IMR-90 (cell line): ENCODE measurements around the gene CFAP61. TPM values are rescaled to one million over a fixed set of nuclear protein-coding genes. Genes with fewer than 3 reads are reported as not detected.

Source experiments
- ATAC-seq: fragments of 200-7000 bp; cut with Tn5 transposase; 2 replicates; pipeline ENCODE4 v1.9.1; 2020; ENCODE audit warnings: low read depth, mild to moderate bottlenecking, moderate library complexity
- BruUV-seq: library from RNA; stranded (reverse); fragments of 400-500 nt; replicated peaks from 2 replicates; lab custom pipeline; 2021; lab: Mats Ljungman, UMichigan
- CTCF ChIA-PET: fragments of 300-600 bp; formaldehyde crosslinking; extraction: SDS; loops from one replicate; lab custom pipeline; 2021; ENCODE audit warnings: antibody characterized with exemption; lab: Yijun Ruan, JAX
- POLR2A ChIA-PET: fragments of 300-600 bp; sonication (Branson Sonifier 250); formaldehyde crosslinking; loops from one replicate; lab custom pipeline; 2022; ENCODE audit warnings: antibody characterized with exemption; ENCODE audit not compliant: unreplicated experiment; lab: Charles Lee
- DNase-seq: peaks from one replicate; pipeline ENCODE4 v3.0.0; 2013
- H2AFZ ChIP-seq: replicated peaks from 2 replicates; pipeline ENCODE3; 2013; ENCODE audit warnings: low read length, mild to moderate bottlenecking; ENCODE audit not compliant: poor library complexity
- H2AK5ac ChIP-seq: 2 replicates; pipeline ENCODE4 v1.6.1; 2013; ENCODE audit warnings: low read depth, low read length, inconsistent platforms
- H2AK9ac ChIP-seq: replicated peaks from 2 replicates; pipeline ENCODE3; 2013; ENCODE audit warnings: mild to moderate bottlenecking, low read depth, low read length, moderate library complexity; ENCODE audit not compliant: poor library complexity
- H2BK120ac ChIP-seq: 2 replicates; pipeline ENCODE4 v1.6.1; 2013; ENCODE audit warnings: low read depth, low read length, inconsistent platforms
- H2BK15ac ChIP-seq: 3 replicates; pipeline ENCODE4 v1.6.1; 2013; ENCODE audit warnings: low read depth, low read length, inconsistent platforms
- H2BK20ac ChIP-seq: 2 replicates; pipeline ENCODE4 v1.6.1; 2013; ENCODE audit warnings: low read depth, mild to moderate bottlenecking, inconsistent platforms, low read length, moderate library complexity
- H2BK5ac ChIP-seq: 2 replicates; pipeline ENCODE4 v1.6.1; 2013; ENCODE audit warnings: mild to moderate bottlenecking, low read depth, low read length, inconsistent platforms; ENCODE audit not compliant: poor library complexity, severe bottlenecking
- H3K14ac ChIP-seq: replicated peaks from 2 replicates; pipeline ENCODE4 v1.6.1; 2013; ENCODE audit warnings: low read depth, low read length, inconsistent platforms
- H3K18ac ChIP-seq: 2 replicates; pipeline ENCODE4 v1.6.1; 2013; ENCODE audit warnings: low read depth, low read length, control low read depth
- H3K23ac ChIP-seq: 2 replicates; pipeline ENCODE4 v1.6.1; 2013; ENCODE audit warnings: low read depth, low read length, inconsistent platforms
- H3K27ac ChIP-seq: 2 replicates; pipeline ENCODE4 v1.5.1; 2013; ENCODE audit warnings: mild to moderate bottlenecking, control low read depth, low read length; ENCODE audit not compliant: insufficient read depth
- H3K27me3 ChIP-seq: 2 replicates; pipeline ENCODE4 v1.6.1; 2013; ENCODE audit warnings: low read length; ENCODE audit not compliant: control insufficient read depth, insufficient read depth
- H3K36me3 ChIP-seq: 2 replicates; pipeline ENCODE4 v1.6.1; 2013; ENCODE audit warnings: low read length, mixed read lengths; ENCODE audit not compliant: control insufficient read depth, insufficient read depth
- H3K4ac ChIP-seq: 2 replicates; pipeline ENCODE4 v1.6.1; 2013; ENCODE audit warnings: low read depth, low read length, inconsistent platforms
- H3K4me1 ChIP-seq: 2 replicates; pipeline ENCODE4 v1.6.1; 2013; ENCODE audit warnings: low read length, mixed read lengths; ENCODE audit not compliant: control insufficient read depth, insufficient read depth
- H3K4me2 ChIP-seq: 2 replicates; pipeline ENCODE4 v1.6.1; 2013; ENCODE audit warnings: low read depth, mild to moderate bottlenecking, control low read depth, low read length, moderate library complexity
- H3K4me3 ChIP-seq: 2 replicates; pipeline ENCODE4 v1.5.1; 2013; ENCODE audit warnings: low read depth, mild to moderate bottlenecking, control low read depth, low read length, moderate library complexity; ENCODE audit not compliant: insufficient read depth
- H3K56ac ChIP-seq: 2 replicates; pipeline ENCODE4 v1.6.1; 2013; ENCODE audit warnings: low read length, inconsistent platforms; ENCODE audit not compliant: insufficient read depth; ENCODE audit errors: extremely low read depth
- H3K79me1 ChIP-seq, 2 experiments: 2 replicates each; pipeline ENCODE4 v1.6.1; 2013; ENCODE audit warnings: low read length in 2 of 2, inconsistent platforms in 1 of 2, low read depth in 1 of 2
- H3K9ac ChIP-seq: 2 replicates; pipeline ENCODE4 v1.6.1; 2013; ENCODE audit warnings: low read depth, low read length, control low read depth
- H3K9me1 ChIP-seq: 2 replicates; pipeline ENCODE4 v1.6.1; 2013; ENCODE audit warnings: low read length, inconsistent platforms; ENCODE audit not compliant: insufficient read depth
- H3K9me3 ChIP-seq: 2 replicates; pipeline ENCODE4 v1.6.1; 2013; ENCODE audit warnings: low read length; ENCODE audit not compliant: control insufficient read depth, insufficient read depth
- H4K20me1 ChIP-seq: 2 replicates; pipeline ENCODE4 v1.6.1; 2013; ENCODE audit warnings: low read length, inconsistent platforms; ENCODE audit not compliant: insufficient read depth
- H4K5ac ChIP-seq: 2 replicates; pipeline ENCODE4 v1.6.1; 2013; ENCODE audit warnings: mild to moderate bottlenecking, low read depth, low read length, control low read depth
- H4K8ac ChIP-seq, 2 experiments: 2 replicates each; pipeline ENCODE4 v1.6.1; 2013; ENCODE audit warnings: low read depth in 2 of 2, low read length in 2 of 2, control low read depth in 1 of 2, inconsistent platforms in 1 of 2
- H4K91ac ChIP-seq: 2 replicates; pipeline ENCODE4 v1.6.1; 2013; ENCODE audit warnings: low read depth, low read length, inconsistent platforms; ENCODE audit not compliant: insufficient read depth
- BHLHE40 ChIP-seq: fragments of 150-350 bp; IDR thresholded peaks from 2 replicates; pipeline ENCODE4 v1.6.1; 2016; ENCODE audit warnings: mild to moderate bottlenecking, low read depth, low read length
- CEBPB ChIP-seq: IDR thresholded peaks from 2 replicates; pipeline ENCODE4 v1.6.1; 2012; ENCODE audit warnings: low read depth, low read length, improper control_type of control experiment
- CHD1 ChIP-seq: IDR thresholded peaks from 2 replicates; pipeline ENCODE4 v1.6.1; 2012; ENCODE audit warnings: low read depth, low read length, improper control_type of control experiment
- FOS ChIP-seq: fragments of 150-350 bp; IDR thresholded peaks from 2 replicates; pipeline ENCODE4 v1.6.1; 2016; ENCODE audit warnings: low read depth, low read length
- MAFK ChIP-seq: IDR thresholded peaks from 2 replicates; pipeline ENCODE4 v1.6.1; 2012; ENCODE audit warnings: low read depth, low read length, improper control_type of control experiment
- MAZ ChIP-seq: IDR thresholded peaks from 2 replicates; pipeline ENCODE4 v1.6.1; 2012; ENCODE audit warnings: low read depth, mild to moderate bottlenecking, low read length, improper control_type of control experiment, moderate library complexity, borderline replicate concordance
- MXI1 ChIP-seq: IDR thresholded peaks from 2 replicates; pipeline ENCODE4 v1.6.1; 2012; ENCODE audit warnings: low read depth, mild to moderate bottlenecking, low read length, moderate library complexity, borderline replicate concordance
- NFE2L2 ChIP-seq: fragments of 150-350 bp; IDR thresholded peaks from 2 replicates; pipeline ENCODE4 v1.6.1; 2016; ENCODE audit warnings: low read depth, mild to moderate bottlenecking, low read length
- POLR2A ChIP-seq: IDR thresholded peaks from 2 replicates; pipeline ENCODE4 v1.6.1; 2012; ENCODE audit warnings: mild to moderate bottlenecking, low read depth, low read length
- RAD21 ChIP-seq: IDR thresholded peaks from 2 replicates; pipeline ENCODE4 v1.6.1; 2012; ENCODE audit warnings: low read length, improper control_type of control experiment
- RCOR1 ChIP-seq: IDR thresholded peaks from 2 replicates; pipeline ENCODE4 v1.6.1; 2012; ENCODE audit warnings: mild to moderate bottlenecking, low read length, improper control_type of control experiment; ENCODE audit not compliant: insufficient replicate concordance
- RFX5 ChIP-seq: IDR thresholded peaks from 2 replicates; pipeline ENCODE4 v1.8.0; 2012; ENCODE audit warnings: low read depth, mild to moderate bottlenecking, low read length, moderate library complexity
- SMC3 ChIP-seq: fragments of 150-350 bp; IDR thresholded peaks from 2 replicates; pipeline ENCODE4 v1.6.1; 2016; ENCODE audit warnings: low read depth, mild to moderate bottlenecking, antibody characterized with exemption, low read length, moderate library complexity
- WGBS, 2 experiments: methylation state at CpG; one replicate each; pipeline versions ENCODE4 v1.1.5 to v1.1.7; 2013; ENCODE audit warnings: missing lambda C conversion rate in 2 of 2; ENCODE audit not compliant: insufficient read length in 1 of 2; ENCODE audit errors: extremely low coverage in 2 of 2; 5-methylcytosine and 5-hydroxymethylcytosine counted together
- dilution Hi-C: fragments of 300-500 bp; cut with HindIII; formaldehyde crosslinking; loops from one replicate; pipeline ENCODE4 v1.14.3; 2018; ENCODE audit warnings: low sequenced_read_pairs; ENCODE audit not compliant: unreplicated experiment
- in situ Hi-C: fragments of 300-500 bp; cut with MboI; formaldehyde crosslinking; loops from 3 replicates; pipeline ENCODE4 v1.14.3; 2019; ENCODE audit warnings: low sequenced_read_pairs, inconsistent platforms, mixed read lengths
- intact Hi-C: fragments of 100-400 bp; cut with micrococcal nuclease; formaldehyde crosslinking; loops from 2 replicates; pipeline ENCODE4 v1.10.0; 2022
- polyA plus RNA-seq, 3 experiments: library from polyadenylated mRNA; depleted of rRNA; stranded (reverse); fragments of >200 nt; gene quantifications; 2 replicates each; pipeline ENCODE4 v1.2.3, GENCODE V29; 2012; ENCODE audit warnings: low replicate concordance in 1 of 3
- total RNA-seq: library from RNA; depleted of rRNA; stranded (reverse); fragments of >200 nt; gene quantifications from 2 replicates; pipeline ENCODE4 v1.2.3, GENCODE V29; 2012
- TF ChIP-seq, protein P1 (sequence below): fragments of 150-350 bp; IDR thresholded peaks from 2 replicates; pipeline ENCODE4 v1.6.1; 2017; ENCODE audit warnings: mild to moderate bottlenecking, antibody characterized with exemption, low read length, low read depth
- TF ChIP-seq, protein P2 (sequence below): fragments of 150-350 bp; IDR thresholded peaks from 2 replicates; pipeline ENCODE4 v1.6.1; 2016; ENCODE audit warnings: low read depth, mild to moderate bottlenecking, low read length, moderate library complexity, borderline replicate concordance
- TF ChIP-seq, protein P3 (sequence below): conservative IDR thresholded peaks from 2 replicates; pipeline ENCODE4 v1.5.1; 2012; ENCODE audit warnings: mild to moderate bottlenecking, low read depth, low read length, improper control_type of control experiment

The CFAP61 gene
- total and polyA plus RNA-seq, 2 of the 4 experiments (the other 2 are of a cell fraction): 0.07 TPM; not detected in 1

DNA sequence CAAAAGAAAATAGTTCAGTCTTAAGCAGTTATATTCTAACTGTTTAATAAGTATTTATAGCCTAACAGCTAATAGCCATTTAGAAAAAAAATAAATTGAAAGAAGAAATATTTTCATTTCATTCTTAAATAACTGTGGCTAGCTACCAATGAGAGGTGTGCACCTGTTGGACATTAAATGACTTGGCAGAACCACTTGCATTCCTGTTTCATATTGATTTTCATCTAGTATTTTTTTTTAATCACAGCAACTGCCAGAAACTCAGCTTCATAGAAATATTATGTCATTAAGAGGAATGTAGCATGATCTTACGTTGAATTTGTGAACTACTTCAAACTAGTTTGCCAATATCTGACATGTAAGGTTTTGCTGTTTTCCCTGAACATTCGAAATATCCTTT lies 25.0 kb upstream of the CFAP61 start:
- Histone ChIP-seq H2BK5ac (no peak overlapping the region), H3K4me3 (no peak overlapping the region), H3K14ac (no peak overlapping the region), H2AK9ac (no peak overlapping the region), H3K4me1 (peaks cover 6% of the 10 kb centered on the region), H3K4me2 (no peak overlapping the region), H2BK20ac (no peak overlapping the region), H3K9me3 (no peaks in the 10 kb centered on the region), H4K5ac (no peak overlapping the region), H2BK15ac (no peak overlapping the region), H4K91ac (no peak overlapping the region), H3K4ac (no peak overlapping the region), H3K18ac (no peak overlapping the region), H2AFZ (no peak overlapping the region), H4K8ac (no peak overlapping the region), H4K20me1 (peaks cover 8% of the 10 kb centered on the region; the same call in 1 of the 2 replicates), H3K56ac (no peak overlapping the region), H3K27me3 (no peaks in the 10 kb centered on the region), H3K79me1 (peaks cover 14 to 48% of the 10 kb centered on the region in 2 experiments), H3K36me3 (peaks cover 18% of the 10 kb centered on the region), H3K9me1 (peaks cover 4% of the 10 kb centered on the region), H3K23ac (no peak overlapping the region), H3K9ac (no peak overlapping the region), H2BK120ac (no peak overlapping the region), H2AK5ac (no peak overlapping the region), H3K27ac (no peak overlapping the region)
- ChIA-PET CTCF (interaction anchor here (0.6 to 0.7 kb wide), 2 partner anchors 19 to 332 kb away, joined by 4 to 6 read pairs; no protein-coding TSS in a partner anchor), POLR2A (no interaction called here)
- no peak for ATAC-seq
- WGBS, 2 experiments: no CpG with 5 or more reads among the region's 2 CpGs
- intact Hi-C loops (no loop called here), dilution Hi-C loops (no loop called here), in situ Hi-C loops (loop anchor here (25.0 kb wide), 1 partner anchor 1490 kb away; no protein-coding TSS in a partner anchor)
- DNase-seq: no peak
- TF ChIP-seq, protein P1, sequence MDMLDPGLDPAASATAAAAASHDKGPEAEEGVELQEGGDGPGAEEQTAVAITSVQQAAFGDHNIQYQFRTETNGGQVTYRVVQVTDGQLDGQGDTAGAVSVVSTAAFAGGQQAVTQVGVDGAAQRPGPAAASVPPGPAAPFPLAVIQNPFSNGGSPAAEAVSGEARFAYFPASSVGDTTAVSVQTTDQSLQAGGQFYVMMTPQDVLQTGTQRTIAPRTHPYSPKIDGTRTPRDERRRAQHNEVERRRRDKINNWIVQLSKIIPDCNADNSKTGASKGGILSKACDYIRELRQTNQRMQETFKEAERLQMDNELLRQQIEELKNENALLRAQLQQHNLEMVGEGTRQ: no peak
- TF ChIP-seq, protein P2, sequence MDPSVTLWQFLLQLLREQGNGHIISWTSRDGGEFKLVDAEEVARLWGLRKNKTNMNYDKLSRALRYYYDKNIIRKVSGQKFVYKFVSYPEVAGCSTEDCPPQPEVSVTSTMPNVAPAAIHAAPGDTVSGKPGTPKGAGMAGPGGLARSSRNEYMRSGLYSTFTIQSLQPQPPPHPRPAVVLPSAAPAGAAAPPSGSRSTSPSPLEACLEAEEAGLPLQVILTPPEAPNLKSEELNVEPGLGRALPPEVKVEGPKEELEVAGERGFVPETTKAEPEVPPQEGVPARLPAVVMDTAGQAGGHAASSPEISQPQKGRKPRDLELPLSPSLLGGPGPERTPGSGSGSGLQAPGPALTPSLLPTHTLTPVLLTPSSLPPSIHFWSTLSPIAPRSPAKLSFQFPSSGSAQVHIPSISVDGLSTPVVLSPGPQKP: no peak
- TF ChIP-seq FOS (no peak), POLR2A (no peak), BHLHE40 (no peak), RAD21 (no peak), NFE2L2 (no peak), MXI1 (no peak), CHD1 (no peak), RCOR1 (no peak), CEBPB (no peak), MAFK (no peak), MAZ (no peak), SMC3 (no peak), RFX5 (no peak)
- TF ChIP-seq, protein P3, sequence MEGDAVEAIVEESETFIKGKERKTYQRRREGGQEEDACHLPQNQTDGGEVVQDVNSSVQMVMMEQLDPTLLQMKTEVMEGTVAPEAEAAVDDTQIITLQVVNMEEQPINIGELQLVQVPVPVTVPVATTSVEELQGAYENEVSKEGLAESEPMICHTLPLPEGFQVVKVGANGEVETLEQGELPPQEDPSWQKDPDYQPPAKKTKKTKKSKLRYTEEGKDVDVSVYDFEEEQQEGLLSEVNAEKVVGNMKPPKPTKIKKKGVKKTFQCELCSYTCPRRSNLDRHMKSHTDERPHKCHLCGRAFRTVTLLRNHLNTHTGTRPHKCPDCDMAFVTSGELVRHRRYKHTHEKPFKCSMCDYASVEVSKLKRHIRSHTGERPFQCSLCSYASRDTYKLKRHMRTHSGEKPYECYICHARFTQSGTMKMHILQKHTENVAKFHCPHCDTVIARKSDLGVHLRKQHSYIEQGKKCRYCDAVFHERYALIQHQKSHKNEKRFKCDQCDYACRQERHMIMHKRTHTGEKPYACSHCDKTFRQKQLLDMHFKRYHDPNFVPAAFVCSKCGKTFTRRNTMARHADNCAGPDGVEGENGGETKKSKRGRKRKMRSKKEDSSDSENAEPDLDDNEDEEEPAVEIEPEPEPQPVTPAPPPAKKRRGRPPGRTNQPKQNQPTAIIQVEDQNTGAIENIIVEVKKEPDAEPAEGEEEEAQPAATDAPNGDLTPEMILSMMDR: no peak
- no TSS peak for BruUV-seq
